Neural progenitor cell (in vitro differentiated cells): ENCODE measurements around the gene MGST3. TPM values are rescaled to one million over a fixed set of nuclear protein-coding genes. Genes with fewer than 3 reads are reported as not detected.
A peak's percentile ranks its signal among the peaks of the same experiment; 100 is the strongest.

Experiments used
- DNase-seq: peaks from one replicate; pipeline ENCODE4 v3.0.0-alpha.2; 2016; ENCODE audit warnings: low spot score
- H2AFZ ChIP-seq: fragments of 200-600 bp; sonication (generic); replicated peaks from 2 replicates; pipeline ENCODE4 v1.6.1; 2016; ENCODE audit warnings: antibody characterized with exemption
- H3F3A ChIP-seq: fragments of 200-600 bp; sonication (generic); 2 replicates; pipeline ENCODE4 v1.6.1; 2016; ENCODE audit warnings: antibody characterized with exemption, low read depth
- H3K27ac ChIP-seq: fragments of 200-600 bp; sonication (generic); 2 replicates; pipeline ENCODE4 v1.5.1; 2016; ENCODE audit warnings: mild to moderate bottlenecking
- H3K27me3 ChIP-seq: fragments of 200-600 bp; sonication (generic); 2 replicates; pipeline ENCODE4 v1.6.1; 2016; ENCODE audit warnings: mild to moderate bottlenecking, moderate library complexity
- H3K36me3 ChIP-seq: fragments of 200-600 bp; sonication (generic); 2 replicates; pipeline ENCODE4 v1.5.1; 2016
- H3K4me1 ChIP-seq: fragments of 200-600 bp; sonication (generic); 2 replicates; pipeline ENCODE4 v1.6.1; 2016; ENCODE audit warnings: mixed run types
- H3K4me2 ChIP-seq: fragments of 200-600 bp; sonication (generic); 2 replicates; pipeline ENCODE4 v1.6.1; 2016
- H3K4me3 ChIP-seq: fragments of 200-600 bp; sonication (generic); 2 replicates; pipeline ENCODE4 v1.5.1; 2016
- H3K79me2 ChIP-seq: fragments of 200-600 bp; sonication (generic); 2 replicates; pipeline ENCODE4 v1.6.1; 2016; ENCODE audit warnings: low read depth
- H3K9ac ChIP-seq: fragments of 200-600 bp; sonication (generic); 2 replicates; pipeline ENCODE4 v1.6.1; 2016
- H3K9me3 ChIP-seq: fragments of 200-600 bp; sonication (generic); 2 replicates; pipeline ENCODE4 v1.5.1; 2016; ENCODE audit warnings: low read depth
- H4K20me1 ChIP-seq: fragments of 200-600 bp; sonication (generic); 2 replicates; pipeline ENCODE4 v1.6.1; 2016; ENCODE audit warnings: low read depth
- H3K27ac Mint-ChIP-seq: 3 replicates; pipeline ENCODE4 v1.8.0; 2021; ENCODE audit warnings: mixed read lengths
- H3K27me3 Mint-ChIP-seq: 2 replicates; pipeline ENCODE4 v1.8.0; 2022; ENCODE audit warnings: low read depth, mild to moderate bottlenecking, inconsistent platforms, moderate library complexity, mixed read lengths; ENCODE audit not compliant: insufficient read depth
- H3K36me3 Mint-ChIP-seq: 3 replicates; pipeline ENCODE4 v1.8.0; 2021; ENCODE audit warnings: mixed read lengths
- H3K4me1 Mint-ChIP-seq: 3 replicates; pipeline ENCODE4 v1.8.0; 2021; ENCODE audit warnings: mixed read lengths
- H3K4me3 Mint-ChIP-seq: 3 replicates; pipeline ENCODE4 v1.8.0; 2021; ENCODE audit warnings: mild to moderate bottlenecking, moderate library complexity, mixed read lengths
- H3K9me3 Mint-ChIP-seq: 3 replicates; pipeline ENCODE4 v1.8.0; 2020; ENCODE audit warnings: mixed read lengths
- CTCF ChIP-seq: fragments of 200-600 bp; sonication (generic); IDR thresholded peaks from 2 replicates; pipeline ENCODE4 v1.5.1; 2017; ENCODE audit warnings: antibody characterized with exemption, mild to moderate bottlenecking
- EZH2 ChIP-seq: fragments of 200-600 bp; sonication (generic); IDR thresholded peaks from 2 replicates; pipeline ENCODE4 v1.6.1; 2017; ENCODE audit warnings: antibody characterized with exemption, mild to moderate bottlenecking, moderate library complexity
- EZH2phosphoT487 ChIP-seq: fragments of 200-600 bp; sonication (generic); IDR thresholded peaks from 2 replicates; pipeline ENCODE4 v1.6.1; 2017; ENCODE audit warnings: antibody characterized with exemption
- total RNA-seq: library from RNA; depleted of rRNA; stranded (reverse); fragments of >200 nt; gene quantifications from 2 replicates; pipeline ENCODE4 v1.2.3, GENCODE V29; 2015; ENCODE audit warnings: low replicate concordance

The MGST3 gene
- total RNA-seq, 1 donor from 2014 or later, result 69.7 TPM

GRCh38 chr1:165632152-165632469, 1.1 kb downstream of the MGST3 start:
- Mint-ChIP-seq H3K27me3 (peaks cover 2% of the 10 kb centered on the region), H3K4me1 (peaks cover 38% of the 10 kb centered on the region), H3K27ac (no peak overlapping the region), H3K4me3 (no peak overlapping the region), H3K9me3 (no peaks in the 10 kb centered on the region), H3K36me3 (peaks cover 4% of the 10 kb centered on the region)
- Histone ChIP-seq H4K20me1 (peaks cover 8% of the 10 kb centered on the region), H3K9me3 (no peaks in the 10 kb centered on the region), H3K4me3 (peak overlapping the region; percentile 80), H3K4me2 (peak overlapping the region; percentile 91), H3K79me2 (peaks cover 17% of the 10 kb centered on the region), H2AFZ (peak overlapping the region; percentile 91), H3F3A (peaks cover 30% of the 10 kb centered on the region), H3K36me3 (no peaks in the 10 kb centered on the region), H3K27ac (no peak overlapping the region), H3K9ac (no peak overlapping the region), H3K4me1 (peaks cover 31% of the 10 kb centered on the region), H3K27me3 (peaks cover 13% of the 10 kb centered on the region)
- DNase-seq, result peak; percentile 22
- no peak for TF ChIP-seq EZH2
- no peak for TF ChIP-seq EZH2phosphoT487
- no peak for TF ChIP-seq CTCF

GRCh38 chr1:165632491-165632890, 1.5 kb downstream of the MGST3 start:
- TF ChIP-seq CTCF, result no peak
- no peak for TF ChIP-seq EZH2
- TF ChIP-seq EZH2phosphoT487, result no peak
- H3K9me3 Mint-ChIP-seq, result no peaks in the 10 kb centered on the region

GRCh38 chr1:165633614-165634013, 2.6 kb downstream of the MGST3 start:
- Histone ChIP-seq H2AFZ (no peak overlapping the region), H3K4me3 (no peak overlapping the region), H3K36me3 (no peaks in the 10 kb centered on the region), H3K9ac (no peak overlapping the region), H3K9me3 (no peaks in the 10 kb centered on the region), H3F3A (peaks cover 30% of the 10 kb centered on the region), H3K4me1 (peaks cover 34% of the 10 kb centered on the region), H3K27me3 (peaks cover 13% of the 10 kb centered on the region), H3K79me2 (peaks cover 17% of the 10 kb centered on the region), H3K4me2 (no peak overlapping the region), H3K27ac (no peak overlapping the region), H4K20me1 (peaks cover 8% of the 10 kb centered on the region)
- no peak overlapping the region for H3K4me3 Mint-ChIP-seq
- peaks cover 46% of the 10 kb centered on the region for H3K4me1 Mint-ChIP-seq
- H3K9me3 Mint-ChIP-seq, result no peaks in the 10 kb centered on the region
- TF ChIP-seq EZH2 (no peak), CTCF (no peak), EZH2phosphoT487 (no peak)
- peaks cover 4% of the 10 kb centered on the region for H3K36me3 Mint-ChIP-seq
- no peaks in the 10 kb centered on the region for H3K27me3 Mint-ChIP-seq
- no peak for DNase-seq
- no peak overlapping the region for H3K27ac Mint-ChIP-seq

More at GRCh38 chr1:165632491-165632890, 1.5 kb downstream of the MGST3 start:
- Histone ChIP-seq H3K4me2 (peak overlapping the region; percentile 91), H3K27ac (no peak overlapping the region), H4K20me1 (peaks cover 8% of the 10 kb centered on the region), H2AFZ (no peak overlapping the region), H3K9ac (no peak overlapping the region), H3K27me3 (peaks cover 13% of the 10 kb centered on the region), H3K79me2 (peaks cover 17% of the 10 kb centered on the region), H3F3A (peaks cover 30% of the 10 kb centered on the region), H3K36me3 (no peaks in the 10 kb centered on the region), H3K9me3 (no peaks in the 10 kb centered on the region), H3K4me3 (peak overlapping the region; percentile 80), H3K4me1 (peaks cover 34% of the 10 kb centered on the region)
- peak; percentile 46 for DNase-seq
- Mint-ChIP-seq H3K4me1 (peaks cover 41% of the 10 kb centered on the region), H3K27me3 (peaks cover 2% of the 10 kb centered on the region), H3K36me3 (peaks cover 4% of the 10 kb centered on the region), H3K4me3 (no peak overlapping the region), H3K27ac (no peak overlapping the region)
